BE2C (cell line): ENCODE measurements around the gene CRYBB2.

Source experiments
- DNase-seq: peaks from one replicate; pipeline ENCODE4 v3.0.0-alpha.2; 2020
- H3K27me3 ChIP-seq: fragments of 250-450 bp; sonication (Bioruptor Pico); 2 replicates; pipeline ENCODE4 v1.5.1; 2020; ENCODE audit warnings: mild to moderate bottlenecking
- H3K36me3 ChIP-seq: fragments of 250-450 bp; sonication (Bioruptor Pico); 2 replicates; pipeline ENCODE4 v1.5.1; 2020; ENCODE audit warnings: mild to moderate bottlenecking
- H3K4me1 ChIP-seq: fragments of 250-450 bp; sonication (Bioruptor Pico); 2 replicates; pipeline ENCODE4 v1.5.1; 2020
- H3K4me3 ChIP-seq: 2 replicates; pipeline ENCODE4 v1.5.1; 2011; ENCODE audit warnings: low read depth, low read length
- H3K9me3 ChIP-seq: fragments of 250-450 bp; sonication (Bioruptor Pico); 2 replicates; pipeline ENCODE4 v1.5.1; 2020
- TF ChIP-seq, protein P1 (sequence below): IDR thresholded peaks from 2 replicates; pipeline ENCODE4 v1.5.1; 2012; ENCODE audit warnings: mild to moderate bottlenecking, low read depth, low read length

CRYBB2 gene

DNA sequence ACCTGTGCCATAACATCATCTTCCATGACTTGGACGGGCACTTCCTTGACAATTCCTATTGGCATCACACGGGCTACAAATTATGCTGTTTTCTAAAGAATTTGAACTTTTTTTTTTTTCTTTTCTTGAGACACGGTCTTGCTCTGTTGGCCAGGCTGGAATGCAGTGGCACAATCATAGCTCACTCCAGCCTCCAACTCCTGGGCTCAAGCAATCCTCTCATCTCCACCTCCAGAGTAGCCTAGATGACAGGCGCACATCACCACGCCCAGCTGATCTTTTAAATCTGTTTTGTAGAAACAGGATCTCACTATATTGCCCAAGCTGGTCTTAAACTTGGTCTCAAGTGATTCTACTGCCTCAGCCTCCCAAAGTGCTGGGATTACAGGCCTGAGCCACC is 23.1 kb upstream of the CRYBB2 start:
- no peak for DNase-seq
- no peaks in the 10 kb centered on the region for H3K27me3 ChIP-seq
- H3K36me3 ChIP-seq: no peaks in the 10 kb centered on the region
- no peaks in the 10 kb centered on the region for H3K9me3 ChIP-seq
- H3K4me1 ChIP-seq: no peaks in the 10 kb centered on the region
- H3K4me3 ChIP-seq: no peak overlapping the region
- TF ChIP-seq, protein P1, sequence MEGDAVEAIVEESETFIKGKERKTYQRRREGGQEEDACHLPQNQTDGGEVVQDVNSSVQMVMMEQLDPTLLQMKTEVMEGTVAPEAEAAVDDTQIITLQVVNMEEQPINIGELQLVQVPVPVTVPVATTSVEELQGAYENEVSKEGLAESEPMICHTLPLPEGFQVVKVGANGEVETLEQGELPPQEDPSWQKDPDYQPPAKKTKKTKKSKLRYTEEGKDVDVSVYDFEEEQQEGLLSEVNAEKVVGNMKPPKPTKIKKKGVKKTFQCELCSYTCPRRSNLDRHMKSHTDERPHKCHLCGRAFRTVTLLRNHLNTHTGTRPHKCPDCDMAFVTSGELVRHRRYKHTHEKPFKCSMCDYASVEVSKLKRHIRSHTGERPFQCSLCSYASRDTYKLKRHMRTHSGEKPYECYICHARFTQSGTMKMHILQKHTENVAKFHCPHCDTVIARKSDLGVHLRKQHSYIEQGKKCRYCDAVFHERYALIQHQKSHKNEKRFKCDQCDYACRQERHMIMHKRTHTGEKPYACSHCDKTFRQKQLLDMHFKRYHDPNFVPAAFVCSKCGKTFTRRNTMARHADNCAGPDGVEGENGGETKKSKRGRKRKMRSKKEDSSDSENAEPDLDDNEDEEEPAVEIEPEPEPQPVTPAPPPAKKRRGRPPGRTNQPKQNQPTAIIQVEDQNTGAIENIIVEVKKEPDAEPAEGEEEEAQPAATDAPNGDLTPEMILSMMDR: no peak

GRCh38 chr22:25197340-25197739 is 22.1 kb upstream of the CRYBB2 start:
- no peak for DNase-seq
- TF ChIP-seq, protein P1: no peak
- Histone ChIP-seq H3K36me3 (no peaks in the 10 kb centered on the region), H3K9me3 (no peaks in the 10 kb centered on the region), H3K4me1 (no peaks in the 10 kb centered on the region), H3K4me3 (no peak overlapping the region), H3K27me3 (no peaks in the 10 kb centered on the region)

- Histone ChIP-seq H3K4me1 (no peaks in the 10 kb centered on the region), H3K9me3 (no peaks in the 10 kb centered on the region), H3K27me3 (no peaks in the 10 kb centered on the region), H3K36me3 (no peaks in the 10 kb centered on the region), H3K4me3 (no peak within 1 kb of the TSS)
- TF ChIP-seq, protein P1: no peak
- no peak for DNase-seq
These were observed 19.5 kb upstream of the CRYBB2 start, which contains the start of gene CRYBB3 for GRCh38 chr22:25199731-25200520. CRYBB3 (plus strand) TSS chr22:25199858; CDS start chr22:25201397, 1,539 bp downstream.

- TF ChIP-seq, protein P1: no peak
- no peak overlapping the region for H3K4me3 ChIP-seq
- no peaks in the 10 kb centered on the region for H3K36me3 ChIP-seq
These were observed 18.5 kb upstream of the CRYBB2 start for GRCh38 chr22:25200967-25201366.

DNA sequence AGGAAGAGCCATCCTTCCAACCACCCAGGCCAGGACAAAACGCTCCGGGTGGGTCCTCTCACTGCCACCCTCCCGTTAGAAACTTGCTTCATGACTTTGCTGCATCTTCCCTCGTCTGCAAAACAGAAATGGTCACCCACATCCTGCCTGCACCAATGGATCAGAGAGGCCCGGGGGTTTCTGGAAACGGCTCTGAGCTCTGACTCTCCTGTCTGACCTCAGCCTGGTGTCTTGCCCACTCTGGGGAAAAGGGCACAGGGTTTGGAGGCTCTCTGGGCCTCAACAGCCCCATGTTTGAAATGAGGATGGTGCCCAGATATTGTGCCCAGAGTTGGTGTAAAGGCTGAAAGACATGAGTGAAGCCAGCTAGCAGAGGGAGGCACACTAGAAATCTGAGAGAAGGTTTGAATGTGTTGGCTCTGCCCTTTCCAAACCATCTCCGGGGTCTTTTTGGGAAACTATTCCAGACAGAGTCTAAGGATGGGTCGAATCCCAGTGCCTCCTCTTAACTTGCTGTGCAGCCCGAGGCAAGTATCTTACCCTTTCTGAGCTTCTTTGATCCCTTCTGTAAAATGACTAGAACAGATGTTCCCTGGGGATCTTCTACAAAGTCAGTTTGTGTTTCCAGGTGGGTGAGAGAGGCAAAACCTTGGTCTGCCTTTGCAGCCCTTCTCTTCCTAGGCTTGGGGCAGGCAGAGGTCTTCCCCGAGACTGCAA is 17.7 kb upstream of the CRYBB2 start:
- no peaks in the 10 kb centered on the region for H3K4me1 ChIP-seq
- no peak overlapping the region for H3K4me3 ChIP-seq
- no peaks in the 10 kb centered on the region for H3K9me3 ChIP-seq
- TF ChIP-seq, protein P1: no peak
- no peaks in the 10 kb centered on the region for H3K36me3 ChIP-seq
- DNase-seq: no peak
- no peaks in the 10 kb centered on the region for H3K27me3 ChIP-seq

More at GRCh38 chr22:25200967-25201366, 18.5 kb upstream of the CRYBB2 start:
- H3K9me3 ChIP-seq: no peaks in the 10 kb centered on the region
- no peaks in the 10 kb centered on the region for H3K4me1 ChIP-seq
- no peaks in the 10 kb centered on the region for H3K27me3 ChIP-seq
- no peak for DNase-seq
